ENCODE data around the gene PCK1.

- TF ChIP-seq, protein P1, sequence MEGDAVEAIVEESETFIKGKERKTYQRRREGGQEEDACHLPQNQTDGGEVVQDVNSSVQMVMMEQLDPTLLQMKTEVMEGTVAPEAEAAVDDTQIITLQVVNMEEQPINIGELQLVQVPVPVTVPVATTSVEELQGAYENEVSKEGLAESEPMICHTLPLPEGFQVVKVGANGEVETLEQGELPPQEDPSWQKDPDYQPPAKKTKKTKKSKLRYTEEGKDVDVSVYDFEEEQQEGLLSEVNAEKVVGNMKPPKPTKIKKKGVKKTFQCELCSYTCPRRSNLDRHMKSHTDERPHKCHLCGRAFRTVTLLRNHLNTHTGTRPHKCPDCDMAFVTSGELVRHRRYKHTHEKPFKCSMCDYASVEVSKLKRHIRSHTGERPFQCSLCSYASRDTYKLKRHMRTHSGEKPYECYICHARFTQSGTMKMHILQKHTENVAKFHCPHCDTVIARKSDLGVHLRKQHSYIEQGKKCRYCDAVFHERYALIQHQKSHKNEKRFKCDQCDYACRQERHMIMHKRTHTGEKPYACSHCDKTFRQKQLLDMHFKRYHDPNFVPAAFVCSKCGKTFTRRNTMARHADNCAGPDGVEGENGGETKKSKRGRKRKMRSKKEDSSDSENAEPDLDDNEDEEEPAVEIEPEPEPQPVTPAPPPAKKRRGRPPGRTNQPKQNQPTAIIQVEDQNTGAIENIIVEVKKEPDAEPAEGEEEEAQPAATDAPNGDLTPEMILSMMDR (IDR thresholded peaks at IDR 0.05), result no peak
- TF ChIP-seq EP300 (IDR thresholded peaks at IDR 0.05), result no peak
These were observed 12.5 kb upstream of the PCK1 start for GRCh38 chr20:57548177-57549058.

Measured in tibial nerve (tissue), 4 donors.